GM06990 (cell line): ENCODE measurements around the gene CATSPERB.

Experiments used
- DNase-seq: peaks from one replicate; pipeline ENCODE4 v3.0.0-alpha.2; 2011; ENCODE audit not compliant: insufficient read length; ENCODE audit errors: extremely low read depth
- H3K27me3 ChIP-seq: replicated peaks from 2 replicates; pipeline ENCODE4 v1.6.0; 2011; ENCODE audit warnings: low read length; ENCODE audit not compliant: control insufficient read depth, insufficient read depth
- H3K36me3 ChIP-seq: 2 replicates; pipeline ENCODE4 v1.5.1; 2011; ENCODE audit warnings: low read length; ENCODE audit not compliant: control insufficient read depth, insufficient read depth
- H3K4me3 ChIP-seq: replicated peaks from 2 replicates; pipeline ENCODE4 v1.5.1; 2011; ENCODE audit warnings: low read depth, mild to moderate bottlenecking, control low read depth, low read length
- CTCF ChIP-seq: IDR thresholded peaks from 2 replicates; pipeline ENCODE4 v1.5.1; 2011; ENCODE audit warnings: low read length, control low read depth, mild to moderate bottlenecking, inconsistent platforms; ENCODE audit not compliant: insufficient read depth, poor library complexity, severe bottlenecking

CATSPERB gene

GRCh38 chr14:91755570-91756295, 23.8 kb upstream of the CATSPERB start:
- TF ChIP-seq CTCF = no peak
- Histone ChIP-seq H3K4me3 (no peak overlapping the region), H3K27me3 (no peaks in the 10 kb centered on the region; the same call in 1 of the 2 replicates), H3K36me3 (no peaks in the 10 kb centered on the region)
- no peak for DNase-seq

DNA sequence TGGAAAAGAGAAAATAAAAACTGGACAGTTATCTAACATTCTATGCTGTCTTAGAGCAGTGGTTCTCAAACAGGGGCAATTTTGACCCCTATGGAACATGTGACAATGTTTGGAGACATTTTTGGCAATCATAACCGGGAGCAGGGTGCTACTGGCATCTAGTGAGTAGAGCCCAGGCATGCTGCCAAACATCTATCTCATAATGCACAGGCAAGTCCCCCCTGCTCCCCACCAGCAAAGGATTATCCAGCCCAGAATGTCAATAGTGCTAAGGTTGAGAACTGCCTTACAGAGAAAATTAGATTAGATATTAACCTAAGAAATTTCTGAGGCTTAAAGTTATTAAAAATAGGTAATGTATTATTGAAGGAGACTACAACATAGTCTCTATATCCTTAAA, 22.9 kb upstream of the CATSPERB start:
- Histone ChIP-seq H3K36me3 (no peaks in the 10 kb centered on the region), H3K27me3 (no peaks in the 10 kb centered on the region; the same call in 1 of the 2 replicates), H3K4me3 (no peak overlapping the region)
- DNase-seq = no peak
- no peak for TF ChIP-seq CTCF

- no peaks in the 10 kb centered on the region for H3K36me3 ChIP-seq
- TF ChIP-seq CTCF = no peak
- DNase-seq = no peak
- no peaks in the 10 kb centered on the region; the same call in 1 of the 2 replicates for H3K27me3 ChIP-seq
- H3K4me3 ChIP-seq = no peak overlapping the region
These were observed 22.3 kb upstream of the CATSPERB start for GRCh38 chr14:91754185-91754584.

GRCh38 chr14:91753501-91754128, 21.7 kb upstream of the CATSPERB start:
- Histone ChIP-seq H3K4me3 (no peak overlapping the region), H3K36me3 (no peaks in the 10 kb centered on the region), H3K27me3 (no peaks in the 10 kb centered on the region)
- DNase-seq = no peak
- no peak for TF ChIP-seq CTCF

DNA sequence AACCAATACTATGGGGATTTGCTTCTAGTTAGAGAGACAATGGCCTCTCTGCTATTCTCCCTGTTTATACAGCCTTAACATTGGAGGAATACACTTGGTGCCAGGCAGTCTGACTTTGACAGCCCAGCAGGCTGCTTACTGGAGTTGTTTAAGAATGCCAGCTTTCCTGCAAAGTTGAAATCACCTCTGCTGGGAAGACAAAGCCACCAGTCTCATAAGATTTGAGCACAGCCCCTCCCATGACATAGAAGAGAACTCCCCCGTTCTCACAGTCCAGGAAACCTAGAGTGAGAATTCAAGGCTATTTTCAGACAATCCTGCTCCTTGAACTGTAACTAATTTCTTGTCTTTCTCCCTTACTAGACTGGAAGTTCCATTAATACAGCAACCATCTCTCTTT, 21.1 kb upstream of the CATSPERB start:
- DNase-seq = no peak
- TF ChIP-seq CTCF = no peak
- Histone ChIP-seq H3K4me3 (no peak overlapping the region), H3K36me3 (no peaks in the 10 kb centered on the region), H3K27me3 (no peaks in the 10 kb centered on the region)
